Activated T-cell treated with anti-CD3 and anti-CD28 coated beads, Interleukin-2, amount 50 U/mL, for 24 hours (primary cell): Measurements from ENCODE around the gene LTB4R.

Source experiments
- DNase-seq: peaks from one replicate; pipeline ENCODE4 v3.0.0-alpha.2; 2020
- H3K27ac Mint-ChIP-seq: 2 replicates; pipeline ENCODE4 v1.8.0; 2020; ENCODE audit warnings: mild to moderate bottlenecking, mixed read lengths
- H3K27me3 Mint-ChIP-seq: 2 replicates; pipeline ENCODE4 v1.8.0; 2020; ENCODE audit warnings: mixed read lengths
- H3K36me3 Mint-ChIP-seq: 2 replicates; pipeline ENCODE4 v1.8.0; 2020; ENCODE audit warnings: low read depth, mixed read lengths
- H3K4me1 Mint-ChIP-seq: 2 replicates; pipeline ENCODE4 v1.8.0; 2020; ENCODE audit warnings: low read depth, mixed read lengths
- H3K4me3 Mint-ChIP-seq: 2 replicates; pipeline ENCODE4 v1.8.0; 2020; ENCODE audit warnings: mild to moderate bottlenecking, moderate library complexity, mixed read lengths
- H3K9me3 Mint-ChIP-seq: 2 replicates; pipeline ENCODE4 v1.8.0; 2020; ENCODE audit warnings: mixed read lengths

Gene LTB4R

DNA sequence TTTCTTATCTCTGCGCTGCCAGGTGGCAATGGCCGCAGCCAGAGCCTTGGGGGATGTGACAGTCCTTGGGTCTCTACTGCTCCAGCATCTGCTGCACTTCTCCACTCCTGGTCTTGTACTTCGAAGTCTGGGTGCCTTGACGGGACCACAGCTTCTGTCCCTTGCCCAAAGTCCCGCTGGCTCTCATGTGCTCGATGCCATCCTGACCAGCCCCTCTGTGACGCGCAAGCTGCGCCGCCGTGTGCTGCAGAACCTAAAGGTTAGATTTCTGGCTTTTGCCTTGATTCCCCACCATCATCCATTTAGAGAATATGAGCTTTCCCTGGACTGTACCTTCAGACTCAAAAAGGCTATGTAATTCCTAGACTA lies 7.3 kb upstream of the LTB4R start:
- Mint-ChIP-seq H3K27me3 (no peaks in the 10 kb centered on the region), H3K4me1 (peaks cover 46% of the 10 kb centered on the region), H3K9me3 (no peaks in the 10 kb centered on the region), H3K4me3 (no peak overlapping the region), H3K36me3 (peaks cover 98% of the 10 kb centered on the region), H3K27ac (no peak overlapping the region)
- no peak for DNase-seq

DNA sequence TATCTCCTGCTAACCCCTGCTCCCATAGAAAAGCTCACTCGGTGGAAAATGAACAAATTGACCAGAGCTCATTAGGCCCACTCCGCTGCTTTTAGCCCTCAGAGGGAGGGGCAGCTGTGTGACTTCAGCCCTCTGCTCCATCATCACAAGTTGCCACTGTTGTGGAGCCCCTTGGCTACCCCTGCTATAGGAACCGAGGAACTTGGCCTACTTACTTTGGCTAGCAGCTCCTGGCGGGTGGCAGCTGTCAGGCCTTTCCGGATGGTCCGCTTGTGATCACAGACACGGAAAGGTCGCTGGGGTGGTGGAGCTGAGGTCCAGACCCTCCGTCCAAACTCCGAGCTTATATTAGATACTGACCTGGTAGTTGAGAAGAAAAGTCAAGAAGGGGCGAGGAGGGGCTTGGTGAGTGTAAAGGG lies 4.1 kb upstream of the LTB4R start:
- Mint-ChIP-seq H3K36me3 (peaks cover 87% of the 10 kb centered on the region), H3K27ac (peak overlapping the region; percentile 16), H3K4me3 (no peak overlapping the region), H3K9me3 (no peaks in the 10 kb centered on the region), H3K4me1 (peaks cover 47% of the 10 kb centered on the region), H3K27me3 (no peaks in the 10 kb centered on the region)
- DNase-seq: no peak

DNA sequence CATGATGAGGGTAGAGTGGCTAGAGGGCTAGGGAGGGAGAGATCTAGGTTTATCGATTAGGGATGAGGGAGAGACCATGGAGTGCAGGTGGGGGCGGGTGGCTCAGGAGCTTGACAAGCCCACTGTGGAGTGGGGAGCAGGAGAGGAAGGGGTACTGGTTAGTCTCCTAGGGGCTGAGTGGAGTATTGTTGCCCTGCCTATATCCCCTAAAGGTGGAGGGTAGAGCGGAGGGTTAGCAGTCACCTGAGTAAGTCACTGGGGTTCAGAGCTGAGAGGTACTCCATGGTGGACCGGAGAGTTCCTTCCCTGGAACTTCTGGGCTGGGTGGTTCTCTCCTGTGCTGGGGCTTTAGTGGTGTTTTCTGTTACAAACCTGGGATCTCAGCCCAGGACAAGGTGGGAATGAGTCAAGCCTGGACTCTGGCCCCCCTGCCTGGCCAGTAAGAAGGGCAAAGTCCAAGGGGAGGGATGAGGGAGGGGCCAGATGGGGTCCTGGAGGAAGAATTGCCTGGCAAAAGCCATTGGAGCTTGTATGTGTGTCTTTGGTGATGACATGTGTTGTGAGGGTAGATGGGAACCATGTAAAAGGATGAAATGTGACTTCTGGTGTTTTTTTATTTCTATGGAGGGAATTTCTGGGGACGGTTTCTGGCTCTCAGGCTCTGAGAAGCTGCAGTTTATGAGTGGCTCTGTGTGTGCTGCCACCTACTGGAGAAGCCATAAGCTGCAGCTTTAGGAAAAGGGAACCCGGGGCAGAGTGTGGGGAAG lies 3.5 kb upstream of the LTB4R start, which contains the start of gene CIDEB:
Gene CIDEB, minus strand, starts transcription at position 403 of the 767 bp plus-strand sequence. Its CDS starts 119 bp downstream, at position 284.
- peaks cover 85% of the 10 kb centered on the region for H3K36me3 Mint-ChIP-seq
- DNase-seq: peak; percentile 67
- H3K4me1 Mint-ChIP-seq: peaks cover 48% of the 10 kb centered on the region
- no peaks in the 10 kb centered on the region for H3K27me3 Mint-ChIP-seq
- H3K9me3 Mint-ChIP-seq: no peaks in the 10 kb centered on the region
- H3K4me3 Mint-ChIP-seq: no peak within 1 kb of the TSS
- H3K27ac Mint-ChIP-seq: peak within 1 kb of the TSS; percentile 57

DNA sequence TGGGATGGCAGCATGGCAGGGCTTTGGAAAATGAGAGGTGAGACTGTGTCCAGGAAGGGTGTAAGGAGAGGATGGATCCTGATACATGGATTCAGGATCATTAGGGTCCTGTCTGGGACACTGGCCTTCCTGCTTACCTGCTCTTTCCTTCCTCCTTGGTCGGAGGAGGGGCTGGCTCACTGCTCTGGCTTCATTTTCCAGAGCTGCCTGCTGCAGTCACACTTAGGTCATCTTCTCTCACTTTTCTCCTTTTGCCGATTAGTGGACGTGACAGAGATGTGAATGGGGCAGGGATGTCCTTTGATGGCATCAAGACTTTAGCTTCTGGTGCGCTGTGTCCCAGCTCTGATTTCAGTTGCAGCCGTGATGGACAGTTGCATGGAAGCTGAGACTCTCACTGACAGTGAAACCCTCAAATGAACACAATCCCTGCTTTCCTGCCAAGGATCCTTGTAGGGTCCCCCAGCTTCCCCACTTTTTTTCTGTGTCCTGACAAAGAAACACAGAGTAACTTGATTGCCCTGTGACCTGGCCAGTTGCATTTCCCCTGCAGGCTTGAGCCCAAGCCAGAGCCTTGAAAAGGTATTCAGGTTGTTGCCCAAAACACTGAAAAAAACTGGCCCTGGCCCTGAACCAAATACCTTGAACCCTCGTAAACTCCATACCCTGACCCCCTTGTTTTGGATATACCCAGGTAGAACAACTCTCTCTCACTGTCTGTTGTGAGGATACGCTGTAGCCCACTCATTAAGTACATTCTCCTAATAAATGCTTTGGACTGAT lies 2.8 kb upstream of the LTB4R start:
- Mint-ChIP-seq H3K27me3 (no peaks in the 10 kb centered on the region), H3K9me3 (no peaks in the 10 kb centered on the region), H3K4me1 (peaks cover 56% of the 10 kb centered on the region), H3K36me3 (peaks cover 80% of the 10 kb centered on the region), H3K4me3 (no peak overlapping the region), H3K27ac (peak overlapping the region; percentile 57)
- DNase-seq: no peak

DNA sequence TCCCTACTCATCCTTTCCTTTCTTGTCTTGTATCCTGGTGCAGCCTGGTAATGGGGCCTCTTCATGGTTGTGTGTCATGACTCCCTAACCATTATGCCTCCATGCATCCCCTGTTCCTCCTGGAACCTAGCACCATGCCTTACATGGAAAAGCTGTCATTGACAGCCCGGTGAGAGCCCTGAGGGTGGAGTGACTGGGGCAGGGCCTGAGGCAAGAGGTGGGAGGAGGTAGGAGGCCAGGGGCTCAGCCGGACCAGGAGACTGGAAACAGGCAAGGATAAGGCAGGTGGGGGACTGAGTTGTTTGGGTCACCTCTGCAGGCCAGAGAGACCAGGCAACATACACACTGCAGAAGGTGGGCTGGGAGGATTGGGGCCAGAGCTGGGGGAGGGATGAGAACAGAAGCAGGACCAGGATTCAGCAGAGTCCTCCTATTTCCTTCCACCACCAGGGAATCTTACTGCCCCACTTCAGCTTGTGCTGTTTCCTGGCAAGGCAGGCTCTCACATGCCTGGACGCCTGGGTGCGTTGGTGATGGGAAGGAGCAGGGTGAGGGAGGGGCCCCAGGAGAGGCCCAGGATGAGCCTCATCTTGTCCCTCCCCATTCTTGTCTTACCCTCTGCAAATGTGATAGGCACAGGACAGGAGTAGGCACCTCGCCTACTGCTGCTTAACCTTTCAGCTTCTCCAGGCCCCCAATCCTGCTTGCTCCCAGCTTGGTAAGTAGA lies 1.6 kb upstream of the LTB4R start, which contains the start of gene LTB4R2:
Gene LTB4R2, plus strand, starts transcription at position 603 of the 727 bp plus-strand sequence. CDS start 525 bp downstream, outside the sequence.
- Mint-ChIP-seq H3K4me1 (peaks cover 67% of the 10 kb centered on the region), H3K36me3 (peaks cover 80% of the 10 kb centered on the region), H3K9me3 (no peaks in the 10 kb centered on the region), H3K27ac (peak within 1 kb of the TSS; percentile 70), H3K4me3 (peak within 1 kb of the TSS; percentile 80), H3K27me3 (no peaks in the 10 kb centered on the region)
- DNase-seq: no peak

DNA sequence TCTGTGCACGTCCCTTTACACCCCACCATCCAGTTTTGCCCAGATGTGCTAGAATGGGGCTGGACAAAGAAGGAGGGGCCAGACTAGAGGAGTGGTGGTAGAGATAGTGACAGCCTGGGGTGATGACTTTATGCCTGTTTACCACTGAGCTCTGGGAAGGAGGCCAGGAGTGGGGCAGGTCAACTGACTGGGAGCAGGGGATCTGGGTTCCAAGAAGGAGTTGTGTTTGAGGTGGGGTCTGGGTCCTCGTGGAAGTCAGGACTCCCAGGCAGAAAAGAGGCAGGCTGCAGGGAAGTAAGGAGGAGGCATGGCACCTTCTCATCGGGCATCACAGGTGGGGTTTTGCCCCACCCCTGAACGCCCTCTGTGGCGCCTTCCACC lies 1.0 kb upstream of the LTB4R start:
- Mint-ChIP-seq H3K4me3 (peak overlapping the region; percentile 80), H3K27ac (peak overlapping the region; percentile 70), H3K4me1 (peaks cover 72% of the 10 kb centered on the region), H3K36me3 (peaks cover 79% of the 10 kb centered on the region), H3K9me3 (no peaks in the 10 kb centered on the region), H3K27me3 (no peaks in the 10 kb centered on the region)
- DNase-seq: no peak

DNA sequence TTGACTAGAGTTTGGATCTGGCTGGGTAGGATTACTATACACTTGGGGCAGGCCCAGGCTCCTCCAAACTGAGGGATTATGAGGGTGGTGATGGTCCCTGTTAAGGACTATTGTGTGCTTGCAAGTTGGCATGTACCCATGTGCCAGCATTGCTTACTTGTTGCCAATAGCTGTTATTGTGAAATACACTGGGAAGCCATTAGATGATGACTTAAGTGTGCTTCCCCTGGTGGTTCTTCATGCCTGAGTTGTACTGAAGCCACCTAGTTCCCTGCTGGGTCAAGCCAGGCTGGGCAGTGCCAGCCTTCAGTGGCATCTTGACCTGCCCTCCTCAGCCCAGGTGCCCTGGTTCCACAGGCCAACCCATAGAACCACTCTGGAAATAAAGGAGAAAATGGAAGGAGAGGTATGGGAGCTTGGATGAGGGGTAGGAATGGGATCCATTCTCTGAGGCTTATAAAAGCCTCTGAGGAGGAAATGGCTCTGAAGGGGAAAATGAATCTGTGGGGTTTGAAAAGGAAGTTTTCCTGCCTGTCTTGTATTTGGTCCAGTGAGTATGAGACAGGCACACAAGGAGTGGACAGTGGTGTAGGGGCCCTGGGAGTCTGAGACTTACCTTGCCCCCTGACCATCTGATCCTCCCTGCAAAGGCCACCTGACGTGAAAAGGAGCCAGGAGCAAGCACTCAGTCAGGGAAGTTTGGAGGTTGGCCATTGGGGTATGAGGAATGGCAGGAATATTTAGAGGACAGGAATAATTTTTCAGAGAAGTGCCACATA lies 724 bp downstream of the LTB4R start:
- peak overlapping the region; percentile 80 for H3K4me3 Mint-ChIP-seq
- DNase-seq: no peak
- no peaks in the 10 kb centered on the region for H3K9me3 Mint-ChIP-seq
- peaks cover 65% of the 10 kb centered on the region for H3K36me3 Mint-ChIP-seq
- peaks cover 78% of the 10 kb centered on the region for H3K4me1 Mint-ChIP-seq
- H3K27me3 Mint-ChIP-seq: no peaks in the 10 kb centered on the region
- H3K27ac Mint-ChIP-seq: peak overlapping the region; percentile 87

DNA sequence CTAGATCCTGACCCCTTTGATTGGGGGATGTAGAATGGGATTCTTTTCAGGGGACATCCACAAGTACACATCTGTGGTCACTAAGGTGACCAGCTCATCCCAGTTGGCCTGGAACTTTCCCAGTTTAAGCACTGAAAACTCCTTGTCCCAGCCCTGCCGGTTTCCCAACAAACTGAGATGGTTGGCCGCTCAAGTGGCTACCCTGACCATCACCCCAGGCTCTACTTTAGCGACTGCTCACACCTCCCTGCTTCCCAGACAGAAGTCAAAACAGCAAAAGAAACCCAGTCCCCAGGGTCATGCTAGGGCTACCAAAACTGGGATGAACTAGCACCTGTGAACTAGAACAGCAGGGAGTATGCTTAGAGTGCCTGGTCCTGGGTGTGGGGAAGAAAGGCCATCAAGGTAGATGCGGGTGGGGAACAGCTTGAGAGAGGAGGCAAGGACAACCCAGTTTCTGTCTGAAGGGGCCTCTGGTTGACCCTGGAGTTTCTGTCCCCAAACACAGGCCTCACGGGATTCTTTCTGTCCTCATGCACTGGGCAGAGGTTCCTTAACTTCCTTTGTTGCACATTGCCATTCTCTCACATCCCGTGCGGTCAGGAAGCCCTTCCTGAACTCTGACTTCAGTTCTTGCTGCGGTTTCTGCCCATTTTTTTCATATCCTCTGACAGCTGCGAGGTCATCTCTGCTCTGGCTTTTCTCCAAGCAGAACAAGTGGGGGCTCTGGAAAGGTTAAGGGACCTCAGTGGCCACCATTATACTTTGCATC lies 1.6 kb downstream of the LTB4R start:
- no peak for DNase-seq
- Mint-ChIP-seq H3K27me3 (no peaks in the 10 kb centered on the region), H3K9me3 (no peaks in the 10 kb centered on the region), H3K36me3 (peaks cover 59% of the 10 kb centered on the region), H3K27ac (peak overlapping the region; percentile 87), H3K4me3 (peak overlapping the region; percentile 80), H3K4me1 (peaks cover 80% of the 10 kb centered on the region)

DNA sequence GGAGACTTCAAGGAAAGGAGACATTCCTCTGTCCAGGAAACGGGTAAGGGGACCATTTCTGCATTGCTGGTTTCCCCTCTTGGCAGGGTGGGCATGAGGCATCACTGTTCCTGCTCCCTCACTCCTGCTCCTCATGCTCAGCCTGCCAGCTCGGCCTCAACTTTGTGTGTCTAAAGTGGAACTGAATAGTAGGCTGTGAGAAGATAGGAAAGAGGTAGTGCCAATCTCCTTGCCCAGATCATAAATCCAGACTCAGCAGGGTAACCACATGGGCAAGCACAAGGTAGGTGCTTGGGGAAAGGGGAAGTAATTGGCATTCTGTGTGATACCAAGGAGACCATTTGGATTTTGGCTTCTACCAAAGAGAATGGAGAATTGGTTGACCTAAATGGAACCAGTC lies 2.6 kb downstream of the LTB4R start:
- DNase-seq: no peak
- Mint-ChIP-seq H3K27me3 (no peaks in the 10 kb centered on the region), H3K4me3 (peak overlapping the region; percentile 9), H3K36me3 (peaks cover 49% of the 10 kb centered on the region), H3K27ac (peak overlapping the region; percentile 66), H3K4me1 (peaks cover 72% of the 10 kb centered on the region), H3K9me3 (no peaks in the 10 kb centered on the region)

DNA sequence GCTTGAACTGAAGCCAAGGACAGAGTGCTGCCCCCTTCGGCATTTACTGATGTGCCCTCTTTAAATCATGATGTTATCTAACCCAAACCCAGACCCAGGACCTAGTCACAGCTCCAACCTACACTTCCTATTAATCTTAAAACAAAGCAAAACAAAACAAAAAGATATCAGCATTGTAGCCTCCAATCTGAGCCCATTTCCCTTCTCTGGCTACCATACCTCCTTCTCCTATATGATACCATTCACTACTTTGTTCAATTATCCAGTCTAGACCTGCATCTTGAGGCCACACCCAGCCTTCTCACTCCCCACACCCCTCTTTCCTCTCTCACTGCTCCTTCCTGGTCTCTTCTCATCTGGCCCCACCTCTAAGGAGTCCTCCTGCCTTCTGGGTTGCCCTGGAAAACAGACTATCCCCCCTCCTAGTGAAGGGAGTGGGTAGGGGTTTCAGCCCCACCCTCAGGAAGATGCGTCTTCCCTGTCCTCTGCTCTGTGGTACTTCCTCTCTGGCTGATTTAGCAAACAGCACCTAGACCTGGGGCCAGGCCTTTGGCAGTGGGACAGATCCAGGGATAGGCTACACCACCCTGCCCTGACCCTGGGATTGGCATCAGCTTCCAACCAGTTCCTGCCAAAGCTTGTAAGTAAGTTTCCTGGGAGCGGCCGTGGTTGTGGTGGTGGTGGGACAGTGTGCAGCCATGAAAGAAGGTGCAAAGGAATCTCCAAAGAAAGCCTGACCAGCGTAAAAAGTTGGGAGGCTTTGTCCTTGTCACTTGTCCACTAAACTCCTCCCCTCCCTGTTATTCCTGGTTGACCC lies 3.3 kb downstream of the LTB4R start:
- Mint-ChIP-seq H3K4me1 (peaks cover 66% of the 10 kb centered on the region), H3K9me3 (no peaks in the 10 kb centered on the region), H3K27ac (peak overlapping the region; percentile 51), H3K4me3 (no peak overlapping the region), H3K36me3 (peaks cover 42% of the 10 kb centered on the region), H3K27me3 (no peaks in the 10 kb centered on the region)
- DNase-seq: no peak

DNA sequence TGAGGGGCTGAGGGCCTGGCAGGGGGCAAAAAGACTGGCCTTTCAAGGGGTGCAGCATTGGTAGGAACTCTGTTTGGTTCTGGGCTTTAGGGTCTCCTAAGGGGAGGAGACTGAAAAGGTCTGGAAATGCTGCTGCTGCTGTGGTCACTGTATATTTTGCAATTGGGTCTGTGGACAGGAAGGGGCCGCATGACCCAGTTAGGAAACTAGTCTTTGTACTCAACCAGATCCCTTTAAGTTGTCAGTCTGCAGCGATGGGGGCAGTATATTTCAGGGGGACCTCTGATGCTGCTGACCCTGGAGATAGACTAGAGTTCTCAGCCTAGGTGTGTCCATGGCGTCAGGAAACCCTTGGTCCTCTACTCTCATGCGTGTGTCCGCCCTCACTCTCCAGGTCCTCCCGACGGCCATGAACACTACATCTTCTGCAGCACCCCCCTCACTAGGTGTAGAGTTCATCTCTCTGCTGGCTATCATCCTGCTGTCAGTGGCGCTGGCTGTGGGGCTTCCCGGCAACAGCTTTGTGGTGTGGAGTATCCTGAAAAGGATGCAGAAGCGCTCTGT lies 4.0 kb downstream of the LTB4R start:
- Mint-ChIP-seq H3K9me3 (no peaks in the 10 kb centered on the region), H3K4me1 (peaks cover 58% of the 10 kb centered on the region), H3K27ac (peak overlapping the region; percentile 26), H3K36me3 (peaks cover 37% of the 10 kb centered on the region), H3K27me3 (no peaks in the 10 kb centered on the region), H3K4me3 (no peak overlapping the region)
- DNase-seq: no peak

DNA sequence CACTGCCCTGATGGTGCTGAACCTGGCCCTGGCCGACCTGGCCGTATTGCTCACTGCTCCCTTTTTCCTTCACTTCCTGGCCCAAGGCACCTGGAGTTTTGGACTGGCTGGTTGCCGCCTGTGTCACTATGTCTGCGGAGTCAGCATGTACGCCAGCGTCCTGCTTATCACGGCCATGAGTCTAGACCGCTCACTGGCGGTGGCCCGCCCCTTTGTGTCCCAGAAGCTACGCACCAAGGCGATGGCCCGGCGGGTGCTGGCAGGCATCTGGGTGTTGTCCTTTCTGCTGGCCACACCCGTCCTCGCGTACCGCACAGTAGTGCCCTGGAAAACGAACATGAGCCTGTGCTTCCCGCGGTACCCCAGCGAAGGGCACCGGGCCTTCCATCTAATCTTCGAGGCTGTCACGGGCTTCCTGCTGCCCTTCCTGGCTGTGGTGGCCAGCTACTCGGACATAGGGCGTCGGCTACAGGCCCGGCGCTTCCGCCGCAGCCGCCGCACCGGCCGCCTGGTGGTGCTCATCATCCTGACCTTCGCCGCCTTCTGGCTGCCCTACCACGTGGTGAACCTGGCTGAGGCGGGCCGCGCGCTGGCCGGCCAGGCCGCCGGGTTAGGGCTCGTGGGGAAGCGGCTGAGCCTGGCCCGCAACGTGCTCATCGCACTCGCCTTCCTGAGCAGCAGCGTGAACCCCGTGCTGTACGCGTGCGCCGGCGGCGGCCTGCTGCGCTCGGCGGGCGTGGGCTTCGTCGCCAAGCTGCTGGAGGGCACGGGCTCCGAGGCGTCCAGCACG lies 4.7 kb downstream of the LTB4R start:
- H3K27ac Mint-ChIP-seq: no peak overlapping the region
- no peak for DNase-seq
- H3K4me3 Mint-ChIP-seq: no peak overlapping the region
- peaks cover 56% of the 10 kb centered on the region for H3K4me1 Mint-ChIP-seq
- H3K27me3 Mint-ChIP-seq: no peaks in the 10 kb centered on the region
- H3K9me3 Mint-ChIP-seq: no peaks in the 10 kb centered on the region
- H3K36me3 Mint-ChIP-seq: peaks cover 35% of the 10 kb centered on the region
